GM12878 (cell line): ENCODE measurements around the gene FAM219A. TPM values are rescaled to one million over a fixed set of nuclear protein-coding genes. Genes with fewer than 3 reads are reported as not detected.

ENCODE experiments used
- ATAC-seq: fragments of 200-7000 bp; cut with Tn5 transposase; 3 replicates; pipeline ENCODE4 v1.9.1; 2020; ENCODE audit warnings: mild to moderate bottlenecking, moderate library complexity
- BruUV-seq: library from RNA; stranded (reverse); fragments of 400-500 nt; replicated peaks from 2 replicates; lab custom pipeline; 2021; lab: Mats Ljungman, UMichigan
- CTCF ChIA-PET: fragments of 300-600 bp; sonication (Branson Sonifier 250); formaldehyde crosslinking; extraction: SDS; loops from one replicate; lab custom pipeline; 2021; ENCODE audit warnings: inconsistent platforms; lab: Yijun Ruan, JAX
- POLR2A ChIA-PET: fragments of 350-600 bp; formaldehyde crosslinking; extraction: SDS; loops from one replicate; lab custom pipeline; 2021; ENCODE audit warnings: inconsistent platforms; lab: Charles Lee
- RAD21 ChIA-PET: fragments of 300-600 bp; sonication (Branson Sonifier 250); formaldehyde crosslinking; loops from one replicate; lab custom pipeline; 2023; ENCODE audit warnings: antibody characterized with exemption; ENCODE audit not compliant: unreplicated experiment; lab: Charles Lee
- SMC1A ChIA-PET: fragments of 300-600 bp; sonication (Branson Sonifier 250); formaldehyde crosslinking; loops from one replicate; lab custom pipeline; 2023; ENCODE audit not compliant: unreplicated experiment, uncharacterized antibody; lab: Charles Lee
- DNase-seq: peaks from one replicate; pipeline ENCODE4 v3.0.0-alpha.2; 2011; ENCODE audit warnings: low read depth, low spot score
- FAIRE-seq: peaks from 3 replicates; lab custom pipeline; 2011; peaks lifted over from hg19 to GRCh38; lab: Jason Lieb, UNC
- H2AFZ ChIP-seq: 2 replicates; pipeline ENCODE4 v1.6.0; 2011; ENCODE audit warnings: low read depth, low read length, control low read depth; ENCODE audit not compliant: control insufficient read depth
- H3K27ac ChIP-seq: 2 replicates; pipeline ENCODE4 v1.5.1; 2011; ENCODE audit warnings: control low read depth; ENCODE audit not compliant: control insufficient read depth, insufficient read depth
- H3K27me3 ChIP-seq, 2 experiments: replicated peaks in 1 of 2; 2 replicates each; pipeline versions ENCODE4 v1.6.0 to v1.6.1; 2011; ENCODE audit warnings: low read length in 1 of 2; ENCODE audit not compliant: control insufficient read depth in 2 of 2, insufficient read depth in 2 of 2
- H3K36me3 ChIP-seq, 2 experiments: 2 replicates each; pipeline ENCODE4 v1.5.1; 2011; ENCODE audit warnings: low read length in 1 of 2; ENCODE audit not compliant: control insufficient read depth in 2 of 2, insufficient read depth in 2 of 2
- H3K4me1 ChIP-seq: 2 replicates; pipeline ENCODE4 v1.6.1; 2011; ENCODE audit warnings: mild to moderate bottlenecking, low read length, moderate library complexity, mixed read lengths; ENCODE audit not compliant: control insufficient read depth, insufficient read depth
- H3K4me2 ChIP-seq: 2 replicates; pipeline ENCODE4 v1.6.0; 2011; ENCODE audit warnings: control low read depth; ENCODE audit not compliant: control insufficient read depth, insufficient read depth
- H3K4me3 ChIP-seq: fragments of 200-600 bp; sonication (generic); 2 replicates; pipeline ENCODE4 v1.5.1; 2016
- H3K79me2 ChIP-seq: 2 replicates; pipeline ENCODE4 v1.6.0; 2011; ENCODE audit warnings: low read length; ENCODE audit not compliant: control insufficient read depth, insufficient read depth
- H3K9ac ChIP-seq: 2 replicates; pipeline ENCODE4 v1.8.0; 2011; ENCODE audit warnings: low read length, control low read depth, mixed read lengths; ENCODE audit not compliant: control insufficient read depth, insufficient read depth
- H3K9me3 ChIP-seq: replicated peaks from 3 replicates; pipeline ENCODE4 v1.5.1; 2011; ENCODE audit warnings: mild to moderate bottlenecking, low read length; ENCODE audit not compliant: control insufficient read depth, insufficient read depth
- H4K20me1 ChIP-seq: 2 replicates; pipeline ENCODE4 v1.6.0; 2011; ENCODE audit not compliant: control insufficient read depth, insufficient read depth
- CEBPB ChIP-seq, 2 experiments: fragments of 150-350 bp in 1 of 2; IDR thresholded peaks; 2 replicates each; pipeline ENCODE4 v1.6.1; 2012 to 2014; ENCODE audit warnings: low read depth in 2 of 2, low read length in 2 of 2, borderline replicate concordance in 1 of 2, inconsistent platforms in 1 of 2
- EED ChIP-seq: sonication (generic); IDR thresholded peaks from 2 replicates; pipeline ENCODE4 v1.6.1; 2016; ENCODE audit warnings: antibody characterized with exemption, low read depth
- ELK1 ChIP-seq: IDR thresholded peaks from 2 replicates; pipeline ENCODE4 v1.6.1; 2012; ENCODE audit warnings: low read depth, low read length, improper control_type of control experiment
- FOXM1 ChIP-seq: IDR thresholded peaks from 2 replicates; pipeline ENCODE4 v1.6.1; 2012; ENCODE audit warnings: low read depth, mild to moderate bottlenecking, inconsistent platforms, low read length, moderate library complexity
- MAX ChIP-seq: IDR thresholded peaks from 2 replicates; pipeline ENCODE4 v1.6.1; 2012; ENCODE audit warnings: low read depth, low read length, improper control_type of control experiment
- NBN ChIP-seq: fragments of 450-650 bp; IDR thresholded peaks from 2 replicates; pipeline ENCODE4 v1.6.1; 2016
- NFIC ChIP-seq: IDR thresholded peaks from 2 replicates; pipeline ENCODE4 v1.6.1; 2012; ENCODE audit warnings: low read depth, mild to moderate bottlenecking, inconsistent platforms, low read length, moderate library complexity
- NR2F1 ChIP-seq: fragments of 450-650 bp; conservative IDR thresholded peaks from 2 replicates; pipeline ENCODE4 v1.6.1; 2017; ENCODE audit warnings: mild to moderate bottlenecking
- PML ChIP-seq: IDR thresholded peaks from 2 replicates; pipeline ENCODE4 v1.6.1; 2012; ENCODE audit warnings: low read length, inconsistent platforms
- RB1 ChIP-seq: fragments of 450-650 bp; formaldehyde crosslinking; IDR thresholded peaks from 2 replicates; pipeline ENCODE4 v1.6.1; 2017; ENCODE audit warnings: mild to moderate bottlenecking, borderline replicate concordance
- RBBP5 ChIP-seq: fragments of 200-600 bp; sonication (generic); conservative IDR thresholded peaks from 2 replicates; pipeline ENCODE4 v1.6.1; 2016
- SIX5 ChIP-seq: IDR thresholded peaks from 2 replicates; pipeline ENCODE4 v1.6.1; 2011; ENCODE audit warnings: mild to moderate bottlenecking, low read depth, low read length, moderate library complexity; ENCODE audit not compliant: severe bottlenecking
- SMC3 ChIP-seq: IDR thresholded peaks from 2 replicates; pipeline ENCODE4 v1.6.1; 2011; ENCODE audit warnings: low read length, improper control_type of control experiment, borderline replicate concordance
- TCF3 ChIP-seq: IDR thresholded peaks from 2 replicates; pipeline ENCODE4 v1.6.1; 2012; ENCODE audit warnings: low read depth, mild to moderate bottlenecking, low read length, borderline replicate concordance; ENCODE audit not compliant: insufficient read depth
- ZNF207 ChIP-seq: fragments of 450-650 bp; IDR thresholded peaks from 2 replicates; pipeline ENCODE4 v1.6.1; 2014; ENCODE audit warnings: antibody characterized with exemption, mild to moderate bottlenecking, borderline replicate concordance
- ZZZ3 ChIP-seq: IDR thresholded peaks from 2 replicates; pipeline ENCODE4 v1.6.1; 2011; ENCODE audit warnings: low read depth; ENCODE audit not compliant: control insufficient read depth, insufficient read length
- WGBS: methylation state at CpG from one replicate; pipeline ENCODE4 v1.1.6; 2016; ENCODE audit warnings: low lambda C conversion rate; ENCODE audit not compliant: insufficient replicate concordance, insufficient coverage; ENCODE audit errors: missing lambda C conversion rate; 5-methylcytosine and 5-hydroxymethylcytosine counted together
- in situ Hi-C: fragments of 300-500 bp; cut with MboI; formaldehyde crosslinking; loops from 9 replicates; pipeline ENCODE4 v1.14.3; 2018; ENCODE audit warnings: mixed read lengths
- intact Hi-C: fragments of 100-400 bp; cut with micrococcal nuclease; formaldehyde crosslinking; loops from one replicate; pipeline ENCODE4 v1.14.2; 2022; ENCODE audit not compliant: unreplicated experiment
- polyA plus RNA-seq, 11 experiments: library from polyadenylated mRNA; depleted of rRNA in 4 of 11; unstranded in 6 of 11; stranded (reverse) in 5 of 11; fragments of >200 nt; fragmentation: Nextera tagmentation in 4 of 11; fragmentation: Illumina TruSeq in 1 of 11; extraction: Ambion mirVana in 4 of 11; extraction: Trizol in 1 of 11; gene quantifications; 1 replicate in 1 of 11; 2 replicates in 10 of 11; pipeline versions ENCODE4 v1.2.1 to v1.2.3, GENCODE V29; 2011 to 2016; ENCODE audit warnings: inconsistent platforms in 2 of 11, missing spikeins in 2 of 11, low read depth in 1 of 11
- total RNA-seq, 4 experiments: library from RNA; depleted of rRNA in 3 of 4; stranded (reverse); fragments of >200 nt in 3 of 4; fragmentation: Illumina TruSeq in 1 of 4; extraction: Trizol in 1 of 4; gene quantifications; 2 replicates each; pipeline versions ENCODE4 v1.2.1 to v1.2.3, GENCODE V29; 2013 to 2021

Gene FAM219A
- total and polyA plus RNA-seq, 10 of the 15 experiments (the other 5 are each of a cell fraction or from before 2014, with no cell fraction given): 0.11 to 2.0 (median 0.71) TPM

- no peak for TF ChIP-seq CEBPB (IDR thresholded peaks at IDR 0.05; ENCODE audit: borderline replicate concordance in 1 of 2, low read depth in 2 of 2, low read length in 2 of 2)
- TF ChIP-seq SMC3: no peak
Measured at GRCh38 chr9:34459356-34459755, 986 bp upstream of the FAM219A start (continued).

- ChIA-PET RAD21 (no interaction called here), POLR2A (no interaction called here), CTCF (no interaction called here), SMC1A (no interaction called here)
- FAIRE-seq (no peak), DNase-seq (no peak), ATAC-seq (no peak)
- Histone ChIP-seq H3K79me2 (no peaks in the 10 kb centered on the region), H3K4me1 (peaks cover 7% of the 10 kb centered on the region; the same call in 1 of the 2 replicates), H3K9me3 (no peaks in the 10 kb centered on the region; the same call in 2 of the 3 replicates), H3K27ac (no peak overlapping the region), H3K4me3 (peak overlapping the region; percentile 18; the same call in 1 of the 2 replicates), H3K36me3 (no peaks in the 10 kb centered on the region), H4K20me1 (no peaks in the 10 kb centered on the region), H3K27me3 (peaks cover 5 to 10% of the 10 kb centered on the region in 2 experiments), H2AFZ (peak overlapping the region; percentile 41), H3K4me2 (peak overlapping the region; percentile 89), H3K9ac (no peak overlapping the region)
- intact Hi-C loops (no loop called here), in situ Hi-C loops (no loop called here)
- no TSS peak for BruUV-seq
- WGBS: 14% methylated on average over 11 of the region's 11 CpGs
- peak; percentile 29; the same call in 1 of the 2 replicates for TF ChIP-seq NR2F1
- no peak for TF ChIP-seq ZNF207
Measured at GRCh38 chr9:34458959-34459340, 580 bp upstream of the FAM219A start.

GRCh38 chr9:34457266-34458012 is 931 bp downstream of the FAM219A start:
- H3K27ac ChIP-seq: no peak overlapping the region
- no peak for DNase-seq
- no peak for ATAC-seq
- ChIA-PET SMC1A (no interaction called here), RAD21 (no interaction called here), POLR2A (no interaction called here), CTCF (no interaction called here)
- FAIRE-seq: no peak
- peaks cover 7% of the 10 kb centered on the region; the same call in 1 of the 2 replicates for H3K4me1 ChIP-seq
- H4K20me1 ChIP-seq: no peaks in the 10 kb centered on the region
- H3K79me2 ChIP-seq: no peaks in the 10 kb centered on the region
- 46% methylated on average over 43 of the region's 48 CpGs for WGBS
- intact Hi-C loops (no loop called here), in situ Hi-C loops (no loop called here)
- peaks cover 5 to 10% of the 10 kb centered on the region in 2 experiments for H3K27me3 ChIP-seq
- H3K9ac ChIP-seq: 0 out of 2 replicates have a peak overlapping the region, but pooled peaks have one; percentile 40
- H2AFZ ChIP-seq: peak overlapping the region; percentile 11; the same call in 1 of the 2 replicates
- H3K4me2 ChIP-seq: peak overlapping the region; percentile 89
- no peaks in the 10 kb centered on the region for H3K36me3 ChIP-seq
- no TSS peak for BruUV-seq
- peak overlapping the region; percentile 65; the same call in 1 of the 2 replicates for H3K4me3 ChIP-seq
- no peaks in the 10 kb centered on the region; the same call in 2 of the 3 replicates for H3K9me3 ChIP-seq
- TF ChIP-seq NBN (no peak), ZZZ3 (no peak), RBBP5 (no peak), NFIC (no peak), EED (no peak), ELK1 (no peak), MAX (no peak), RB1 (no peak), FOXM1 (no peak), SIX5 (no peak), PML (no peak), TCF3 (no peak)
